ENCODE measurements around the gene ULK1.

Gene ULK1

DNA sequence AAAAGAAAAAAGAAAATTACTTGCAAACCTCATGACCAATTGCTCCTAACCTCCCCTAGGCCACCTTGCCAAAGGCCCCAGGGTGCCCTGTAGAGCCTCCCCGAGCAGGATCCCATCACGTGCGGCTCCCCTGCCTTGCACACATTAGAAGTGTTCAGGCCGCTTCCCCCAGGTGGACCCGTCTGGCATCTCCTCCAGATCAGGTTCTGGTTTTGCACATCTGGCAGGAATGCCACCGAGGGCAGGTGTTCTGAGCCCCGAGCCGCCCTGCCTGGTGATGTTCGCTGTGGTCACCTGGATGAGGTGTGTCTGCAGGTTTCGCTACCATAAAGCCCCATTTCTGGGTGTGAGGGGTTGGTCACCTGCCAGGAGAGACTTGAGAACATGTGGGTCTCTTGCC lies 47.0 kb upstream of the ULK1 start:
- H3K9me3 ChIP-seq (ENCODE audit: control insufficient read depth, insufficient read depth, low read length) = no peaks in the 10 kb centered on the region
- no peak overlapping the region for H3K4me3 ChIP-seq (ENCODE audit: low read length)
- TF ChIP-seq, protein P1, sequence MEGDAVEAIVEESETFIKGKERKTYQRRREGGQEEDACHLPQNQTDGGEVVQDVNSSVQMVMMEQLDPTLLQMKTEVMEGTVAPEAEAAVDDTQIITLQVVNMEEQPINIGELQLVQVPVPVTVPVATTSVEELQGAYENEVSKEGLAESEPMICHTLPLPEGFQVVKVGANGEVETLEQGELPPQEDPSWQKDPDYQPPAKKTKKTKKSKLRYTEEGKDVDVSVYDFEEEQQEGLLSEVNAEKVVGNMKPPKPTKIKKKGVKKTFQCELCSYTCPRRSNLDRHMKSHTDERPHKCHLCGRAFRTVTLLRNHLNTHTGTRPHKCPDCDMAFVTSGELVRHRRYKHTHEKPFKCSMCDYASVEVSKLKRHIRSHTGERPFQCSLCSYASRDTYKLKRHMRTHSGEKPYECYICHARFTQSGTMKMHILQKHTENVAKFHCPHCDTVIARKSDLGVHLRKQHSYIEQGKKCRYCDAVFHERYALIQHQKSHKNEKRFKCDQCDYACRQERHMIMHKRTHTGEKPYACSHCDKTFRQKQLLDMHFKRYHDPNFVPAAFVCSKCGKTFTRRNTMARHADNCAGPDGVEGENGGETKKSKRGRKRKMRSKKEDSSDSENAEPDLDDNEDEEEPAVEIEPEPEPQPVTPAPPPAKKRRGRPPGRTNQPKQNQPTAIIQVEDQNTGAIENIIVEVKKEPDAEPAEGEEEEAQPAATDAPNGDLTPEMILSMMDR (IDR thresholded peaks at IDR 0.05; ENCODE audit: low read depth, low read length, poor library complexity, severe bottlenecking) = no peak
- no peak for TF ChIP-seq EZH2phosphoT487 (IDR thresholded peaks at IDR 0.05; ENCODE audit: borderline replicate concordance, low read length)
- no peaks in the 10 kb centered on the region for H3K79me2 ChIP-seq (ENCODE audit: control insufficient read depth, low read length)
- no peaks in the 10 kb centered on the region for H3F3A ChIP-seq (ENCODE audit: control insufficient read depth, insufficient read depth)
- peaks cover 5% of the 10 kb centered on the region for H3K27me3 ChIP-seq (ENCODE audit: control insufficient read depth, low read length)
- no peaks in the 10 kb centered on the region for H4K20me1 ChIP-seq (ENCODE audit: control insufficient read depth, insufficient read depth, low read depth, low read length)
- H3K4me1 ChIP-seq (ENCODE audit: control insufficient read depth, low read length) = peaks cover under 1% of the 10 kb centered on the region; the same call in 1 of the 2 replicates
- H3K4me2 ChIP-seq (ENCODE audit: low read length) = no peak overlapping the region
- no peaks in the 10 kb centered on the region for H3K9me2 ChIP-seq (replicated peaks; ENCODE audit: control insufficient read depth, low read length)
- no peaks in the 10 kb centered on the region for H3K36me3 ChIP-seq (ENCODE audit: control insufficient read depth, low read length)
- no peak overlapping the region for H3K27ac ChIP-seq (ENCODE audit: low read depth, low read length)

GRCh38 chr12:131848753-131849152 lies 45.7 kb upstream of the ULK1 start:
- Histone ChIP-seq H3K4me1 (ENCODE audit: control insufficient read depth, low read length) (peaks cover 8% of the 10 kb centered on the region), H3K79me2 (ENCODE audit: control insufficient read depth, low read length) (no peaks in the 10 kb centered on the region), H3K4me2 (ENCODE audit: low read length) (no peak overlapping the region), H3K4me3 (ENCODE audit: low read length) (no peak overlapping the region), H3K9me3 (ENCODE audit: control insufficient read depth, insufficient read depth, low read length) (no peaks in the 10 kb centered on the region), H3K9me2 (replicated peaks; ENCODE audit: control insufficient read depth, low read length) (no peaks in the 10 kb centered on the region), H3K27ac (ENCODE audit: low read depth, low read length) (no peak overlapping the region), H4K20me1 (ENCODE audit: control insufficient read depth, insufficient read depth, low read depth, low read length) (no peaks in the 10 kb centered on the region; the same call in 1 of the 2 replicates), H3F3A (ENCODE audit: control insufficient read depth, insufficient read depth) (no peaks in the 10 kb centered on the region), H3K36me3 (ENCODE audit: control insufficient read depth, low read length) (no peaks in the 10 kb centered on the region), H3K27me3 (ENCODE audit: control insufficient read depth, low read length) (peaks cover 18% of the 10 kb centered on the region)
- no peak for TF ChIP-seq EZH2phosphoT487 (IDR thresholded peaks at IDR 0.05; ENCODE audit: borderline replicate concordance, low read length)

DNA sequence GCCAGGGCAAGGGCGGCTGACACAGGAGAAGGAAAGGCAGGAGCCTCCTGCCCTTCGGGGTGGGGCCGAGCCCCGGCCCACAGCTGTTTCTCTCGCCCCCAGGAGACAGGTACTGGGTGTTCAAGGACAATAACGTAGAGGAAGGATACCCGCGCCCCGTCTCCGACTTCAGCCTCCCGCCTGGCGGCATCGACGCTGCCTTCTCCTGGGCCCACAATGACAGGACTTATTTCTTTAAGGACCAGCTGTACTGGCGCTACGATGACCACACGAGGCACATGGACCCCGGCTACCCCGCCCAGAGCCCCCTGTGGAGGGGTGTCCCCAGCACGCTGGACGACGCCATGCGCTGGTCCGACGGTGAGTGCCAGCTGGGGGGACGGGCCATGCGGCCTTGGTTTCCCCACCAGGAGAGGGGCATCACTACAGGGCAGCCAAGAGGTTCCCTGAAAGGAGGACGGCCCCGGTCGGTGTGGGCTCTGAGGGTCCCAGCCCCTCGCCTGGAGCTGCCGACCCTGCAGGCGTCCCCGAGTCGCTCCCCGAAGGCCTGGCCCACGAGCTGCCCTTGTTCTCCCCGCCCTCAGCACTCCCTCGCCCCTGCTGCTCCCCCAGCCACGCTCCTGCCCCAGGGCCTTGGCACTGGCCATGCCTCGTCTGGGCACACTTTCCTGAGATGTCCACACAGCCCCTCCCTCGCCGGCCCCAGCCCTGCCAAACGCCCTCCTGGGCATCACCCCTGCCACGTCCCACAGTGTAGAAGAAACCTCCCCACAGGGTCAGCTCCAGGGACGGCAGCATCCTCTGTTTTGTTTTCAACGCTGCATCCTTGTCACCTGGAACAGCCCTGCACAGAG lies 44.5 kb upstream of the ULK1 start:
- Histone ChIP-seq H3K4me3 (ENCODE audit: low read length) (no peak overlapping the region), H4K20me1 (ENCODE audit: control insufficient read depth, insufficient read depth, low read depth, low read length) (no peaks in the 10 kb centered on the region; the same call in 1 of the 2 replicates), H3K4me1 (ENCODE audit: control insufficient read depth, low read length) (peaks cover 8% of the 10 kb centered on the region), H3K9me2 (replicated peaks; ENCODE audit: control insufficient read depth, low read length) (no peaks in the 10 kb centered on the region), H3K27me3 (ENCODE audit: control insufficient read depth, low read length) (peaks cover 24% of the 10 kb centered on the region), H3K36me3 (ENCODE audit: control insufficient read depth, low read length) (no peaks in the 10 kb centered on the region), H3K4me2 (ENCODE audit: low read length) (no peak overlapping the region), H3K27ac (ENCODE audit: low read depth, low read length) (no peak overlapping the region), H3K79me2 (ENCODE audit: control insufficient read depth, low read length) (no peaks in the 10 kb centered on the region), H3F3A (ENCODE audit: control insufficient read depth, insufficient read depth) (no peaks in the 10 kb centered on the region), H3K9me3 (ENCODE audit: control insufficient read depth, insufficient read depth, low read length) (no peaks in the 10 kb centered on the region)
- TF ChIP-seq EZH2phosphoT487 (IDR thresholded peaks at IDR 0.05; ENCODE audit: borderline replicate concordance, low read length) = no peak
- TF ChIP-seq, protein P1 (IDR thresholded peaks at IDR 0.05; ENCODE audit: low read depth, low read length, poor library complexity, severe bottlenecking) = no peak
